CD4-positive, alpha-beta T cell (primary cell): ENCODE measurements around the gene THSD7A. TPM values are rescaled to one million over a fixed set of nuclear protein-coding genes. Genes with fewer than 3 reads are reported as not detected.

ENCODE experiments used
- ATAC-seq: fragments of 200-7000 bp; cut with Tn5 transposase; one replicate; pipeline ENCODE4 v1.10.0; 2022; ENCODE audit warnings: mild to moderate bottlenecking; ENCODE audit not compliant: poor library complexity
- CTCF ChIA-PET: fragments of 350-600 bp; sonication (Branson Sonifier 250); formaldehyde crosslinking; loops from one replicate; lab custom pipeline; 2021; ENCODE audit warnings: antibody characterized with exemption, inconsistent platforms; lab: Charles Lee
- POLR2A ChIA-PET: fragments of 350-600 bp; sonication (Branson Sonifier 250); formaldehyde crosslinking; loops from one replicate; lab custom pipeline; 2021; ENCODE audit warnings: antibody characterized with exemption, inconsistent platforms; lab: Charles Lee
- DNase-seq, 14 experiments: peaks; one replicate each; pipeline ENCODE4 v3.0.0-alpha.2; 2013 to 2020; ENCODE audit warnings: mixed read lengths in 2 of 14
- H3K27ac ChIP-seq, 2 donors: one replicate each; pipeline versions ENCODE4 v1.5.1 to v1.7.0; 2013; ENCODE audit warnings: low read length in 2 of 2, low read depth in 1 of 2, mild to moderate bottlenecking in 1 of 2
- H3K27me3 ChIP-seq, 2 experiments: 1 replicate in 1 of 2; 2 replicates in 1 of 2; pipeline versions ENCODE4 v1.6.1 to v1.7.0; 2013; ENCODE audit warnings: low read length in 2 of 2, control low read depth in 1 of 2, mild to moderate bottlenecking in 1 of 2, moderate library complexity in 1 of 2; ENCODE audit not compliant: insufficient read depth in 2 of 2, control insufficient read depth in 1 of 2
- H3K36me3 ChIP-seq: one replicate; pipeline ENCODE4 v1.6.1; 2013; ENCODE audit warnings: low read length, control low read depth; ENCODE audit not compliant: insufficient read depth
- H3K4me1 ChIP-seq: one replicate; pipeline ENCODE4 v1.6.1; 2013; ENCODE audit warnings: low read length, control low read depth; ENCODE audit not compliant: insufficient read depth
- H3K4me3 ChIP-seq: one replicate; pipeline ENCODE4 v1.5.1; 2013; ENCODE audit warnings: mild to moderate bottlenecking, low read length, moderate library complexity
- H3K9me3 ChIP-seq, 2 experiments: 1 replicate in 1 of 2; 2 replicates in 1 of 2; pipeline versions ENCODE4 v1.6.1 to v1.7.0; 2013; ENCODE audit warnings: low read length in 2 of 2, mild to moderate bottlenecking in 2 of 2, control low read depth in 1 of 2, moderate library complexity in 1 of 2; ENCODE audit not compliant: control insufficient read depth in 1 of 2, insufficient read depth in 1 of 2
- H3K27ac Mint-ChIP-seq: one replicate; pipeline ENCODE4 v1.8.0; 2020; ENCODE audit warnings: mixed read lengths
- H3K27me3 Mint-ChIP-seq: one replicate; pipeline ENCODE4 v1.8.0; 2021; ENCODE audit warnings: mixed read lengths
- H3K36me3 Mint-ChIP-seq: one replicate; pipeline ENCODE4 v1.8.0; 2021; ENCODE audit warnings: low read depth, mixed read lengths
- H3K4me1 Mint-ChIP-seq: one replicate; pipeline ENCODE4 v1.8.0; 2021; ENCODE audit warnings: low read depth, mixed read lengths
- H3K4me3 Mint-ChIP-seq: one replicate; pipeline ENCODE4 v1.8.0; 2020; ENCODE audit warnings: mild to moderate bottlenecking, mixed read lengths
- H3K9me3 Mint-ChIP-seq: one replicate; pipeline ENCODE4 v1.8.0; 2020; ENCODE audit warnings: mixed read lengths
- intact Hi-C, 2 experiments: fragments of 100-400 bp; cut with DNase I in 1 of 2; cut with micrococcal nuclease in 1 of 2; formaldehyde crosslinking; loops; one replicate each; pipeline versions ENCODE4 v1.15.1 to v1.9.0; 2023 to 2025; cut with DNase I, micrococcal nuclease
- total RNA-seq, 174 experiments: library from RNA in 2 of 174; stranded (reverse) in 2 of 174; gene quantifications; one replicate each; pipeline ENCODE4 v1.2.3 and lab custom pipeline; 2021 to 2026
- TF ChIP-seq, protein P1 (sequence below): fragments of 200-600 bp; IDR thresholded peaks from one replicate; pipeline ENCODE4 v1.8.0; 2022; ENCODE audit warnings: antibody characterized with exemption, mild to moderate bottlenecking

The THSD7A gene
- total RNA-seq, 2 experiments from 2014 or later: not detected

DNA sequence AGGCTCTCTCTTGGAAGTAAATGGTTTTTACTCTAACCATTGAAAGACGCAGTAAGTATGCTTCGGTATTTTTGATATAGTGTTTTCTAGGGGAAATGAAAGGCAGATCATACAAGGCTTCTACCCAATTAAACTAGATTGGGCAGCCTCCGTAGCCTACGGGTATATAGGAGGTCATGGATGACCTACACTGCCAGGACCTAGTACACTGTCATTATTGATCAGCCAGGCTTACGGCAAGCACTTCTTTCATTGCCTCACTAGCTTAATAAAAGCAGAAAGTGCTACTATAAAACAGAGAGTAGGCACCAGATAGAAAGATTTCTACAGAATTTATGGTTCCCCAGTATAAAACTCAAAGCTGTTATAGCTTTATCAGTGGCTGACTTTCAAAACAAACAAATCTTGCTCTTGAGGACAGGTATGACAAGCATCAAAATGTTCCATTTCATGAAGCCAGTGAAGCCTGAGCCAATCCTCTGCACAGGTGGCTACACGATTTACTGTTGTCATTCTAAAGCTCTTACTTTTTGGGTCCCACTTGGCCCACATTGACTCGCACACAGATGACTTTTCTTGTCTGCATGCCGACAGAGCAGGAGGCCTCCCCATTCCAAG is 358.1 kb downstream of the THSD7A start:
- CTCF ChIA-PET: interaction anchor here (1.3 kb wide), 1 partner anchor 12 kb away, joined by 3 read pairs; no protein-coding TSS in a partner anchor
- Histone ChIP-seq H3K27me3 (no peaks in the 10 kb centered on the region), H3K9me3 (peaks cover 0 to 4% of the 10 kb centered on the region in 2 experiments), H3K4me1 (no peaks in the 10 kb centered on the region), H3K36me3 (no peaks in the 10 kb centered on the region), H3K4me3 (no peak overlapping the region), H3K27ac (no peak overlapping the region)
- Mint-ChIP-seq H3K27ac (no peak overlapping the region), H3K36me3 (no peaks in the 10 kb centered on the region), H3K9me3 (no peaks in the 10 kb centered on the region), H3K27me3 (no peaks in the 10 kb centered on the region), H3K4me3 (no peak overlapping the region), H3K4me1 (no peaks in the 10 kb centered on the region)
- intact Hi-C loops: no loop called here
- ATAC-seq: no peak
- TF ChIP-seq, protein P1, sequence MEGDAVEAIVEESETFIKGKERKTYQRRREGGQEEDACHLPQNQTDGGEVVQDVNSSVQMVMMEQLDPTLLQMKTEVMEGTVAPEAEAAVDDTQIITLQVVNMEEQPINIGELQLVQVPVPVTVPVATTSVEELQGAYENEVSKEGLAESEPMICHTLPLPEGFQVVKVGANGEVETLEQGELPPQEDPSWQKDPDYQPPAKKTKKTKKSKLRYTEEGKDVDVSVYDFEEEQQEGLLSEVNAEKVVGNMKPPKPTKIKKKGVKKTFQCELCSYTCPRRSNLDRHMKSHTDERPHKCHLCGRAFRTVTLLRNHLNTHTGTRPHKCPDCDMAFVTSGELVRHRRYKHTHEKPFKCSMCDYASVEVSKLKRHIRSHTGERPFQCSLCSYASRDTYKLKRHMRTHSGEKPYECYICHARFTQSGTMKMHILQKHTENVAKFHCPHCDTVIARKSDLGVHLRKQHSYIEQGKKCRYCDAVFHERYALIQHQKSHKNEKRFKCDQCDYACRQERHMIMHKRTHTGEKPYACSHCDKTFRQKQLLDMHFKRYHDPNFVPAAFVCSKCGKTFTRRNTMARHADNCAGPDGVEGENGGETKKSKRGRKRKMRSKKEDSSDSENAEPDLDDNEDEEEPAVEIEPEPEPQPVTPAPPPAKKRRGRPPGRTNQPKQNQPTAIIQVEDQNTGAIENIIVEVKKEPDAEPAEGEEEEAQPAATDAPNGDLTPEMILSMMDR: no peak
- DNase-seq: no peak
- POLR2A ChIA-PET: no interaction called here

- DNase-seq (no peak), ATAC-seq (no peak)
- Mint-ChIP-seq H3K27ac (no peak overlapping the region), H3K9me3 (no peaks in the 10 kb centered on the region), H3K4me3 (no peak overlapping the region), H3K27me3 (no peaks in the 10 kb centered on the region), H3K36me3 (no peaks in the 10 kb centered on the region), H3K4me1 (no peaks in the 10 kb centered on the region)
- POLR2A ChIA-PET: no interaction called here
- intact Hi-C loops: no loop called here
- Histone ChIP-seq H3K27ac (no peak overlapping the region), H3K4me1 (no peaks in the 10 kb centered on the region), H3K36me3 (no peaks in the 10 kb centered on the region), H3K4me3 (no peak overlapping the region), H3K9me3 (peaks cover 0 to 4% of the 10 kb centered on the region in 2 experiments), H3K27me3 (no peaks in the 10 kb centered on the region)
- CTCF ChIA-PET: interaction anchor here (1.3 kb wide), 1 partner anchor 11 kb away, joined by 3 read pairs; no protein-coding TSS in a partner anchor
- TF ChIP-seq, protein P1: no peak
These were observed 358.8 kb downstream of the THSD7A start for GRCh38 chr7:11473220-11473619.

DNA sequence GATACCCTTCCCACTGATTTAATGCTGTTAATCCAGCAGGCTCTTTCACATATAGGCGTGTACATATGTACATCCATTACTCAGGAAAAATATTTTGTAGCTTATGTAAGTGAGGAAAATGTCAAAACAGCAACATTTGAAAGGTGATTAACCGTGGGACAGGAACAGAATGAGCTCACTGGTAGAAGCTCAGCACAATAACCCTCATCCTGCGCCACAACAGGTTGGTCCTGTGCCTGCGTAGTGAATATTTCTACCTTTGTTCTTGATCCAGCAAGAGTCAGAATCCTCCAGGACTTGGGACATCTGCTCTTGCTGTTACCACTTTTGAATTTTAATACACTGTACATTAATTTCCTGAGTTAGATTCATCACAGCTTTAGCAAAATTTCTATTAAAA is 359.4 kb downstream of the THSD7A start:
- H3K9me3 ChIP-seq: peaks cover 0 to 4% of the 10 kb centered on the region in 2 experiments
- Mint-ChIP-seq H3K36me3 (no peaks in the 10 kb centered on the region), H3K27ac (no peak overlapping the region), H3K4me3 (no peak overlapping the region), H3K9me3 (no peaks in the 10 kb centered on the region), H3K27me3 (no peaks in the 10 kb centered on the region), H3K4me1 (no peaks in the 10 kb centered on the region)
- no peak overlapping the region for H3K27ac ChIP-seq
- TF ChIP-seq, protein P1: no peak
- H3K4me1 ChIP-seq: no peaks in the 10 kb centered on the region
- H3K36me3 ChIP-seq: no peaks in the 10 kb centered on the region
- no peaks in the 10 kb centered on the region for H3K27me3 ChIP-seq
- CTCF ChIA-PET: interaction anchor here (1.3 kb wide), 1 partner anchor 10 kb away, joined by 3 read pairs; no protein-coding TSS in a partner anchor
- POLR2A ChIA-PET: no interaction called here
- no peak overlapping the region for H3K4me3 ChIP-seq
- intact Hi-C loops: no loop called here
- DNase-seq: no peak
- no peak for ATAC-seq
